NCI-H128 (cell line): ENCODE results near the gene ENDOD1.
"Not testable (repeated sequence)": the region's sequence is repeated elsewhere in the genome, so short reads cannot be mapped to it uniquely, and the experiment has no call there.

Experiments
- DNase-seq: peaks from one replicate; lab custom pipeline; 2025; ENCODE audit not compliant: unreplicated experiment; lab: John Stamatoyannopoulos, UW

Gene ENDOD1

GRCh38 chr11:95100856-95101507 lies 11.3 kb downstream of the ENDOD1 start:
- no peak for DNase-seq

DNA sequence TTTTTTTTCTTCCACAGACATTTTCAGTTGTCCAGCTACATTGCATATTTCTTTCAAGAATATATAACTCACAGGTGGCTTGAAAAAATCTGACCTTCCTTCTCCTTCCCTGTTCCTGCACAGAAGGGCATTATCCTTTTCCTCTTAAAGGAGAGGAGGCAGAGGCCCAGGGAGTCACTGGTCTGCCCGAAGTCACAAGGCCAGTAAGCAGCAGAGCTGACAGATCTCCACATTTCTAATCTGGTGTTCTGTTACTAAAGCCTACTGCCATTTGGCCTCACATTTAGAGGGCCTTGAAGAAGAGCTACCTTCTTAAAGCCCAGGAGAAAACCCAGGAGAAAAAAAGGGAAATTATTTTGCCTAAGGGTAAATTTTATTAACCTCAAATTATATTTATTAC lies 12.3 kb downstream of the ENDOD1 start:
- DNase-seq = no peak

- DNase-seq = no peak
Measured at GRCh38 chr11:95102733-95103132, 13.1 kb downstream of the ENDOD1 start.

DNA sequence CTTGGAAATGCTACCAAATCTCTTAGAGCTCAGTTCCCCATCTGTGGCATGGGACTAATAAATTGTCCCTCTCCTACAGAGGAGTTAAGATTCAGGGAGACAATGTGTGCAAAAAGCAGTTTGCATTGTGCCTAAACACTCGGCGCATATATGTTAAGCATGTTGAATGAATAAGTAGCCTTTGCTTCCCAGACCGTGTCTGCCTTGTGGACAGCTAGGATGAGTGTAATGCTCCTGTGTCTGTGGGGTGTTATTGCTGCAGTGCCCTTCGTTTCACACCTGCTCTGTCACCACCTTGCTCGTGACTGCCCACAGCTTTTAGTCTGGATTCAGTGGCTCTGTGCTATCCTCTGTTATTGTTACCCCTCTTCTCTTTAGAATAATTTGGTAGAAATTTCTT lies 14.1 kb downstream of the ENDOD1 start:
- no peak for DNase-seq

GRCh38 chr11:95104121-95104830 lies 14.6 kb downstream of the ENDOD1 start:
- DNase-seq = no peak

DNA sequence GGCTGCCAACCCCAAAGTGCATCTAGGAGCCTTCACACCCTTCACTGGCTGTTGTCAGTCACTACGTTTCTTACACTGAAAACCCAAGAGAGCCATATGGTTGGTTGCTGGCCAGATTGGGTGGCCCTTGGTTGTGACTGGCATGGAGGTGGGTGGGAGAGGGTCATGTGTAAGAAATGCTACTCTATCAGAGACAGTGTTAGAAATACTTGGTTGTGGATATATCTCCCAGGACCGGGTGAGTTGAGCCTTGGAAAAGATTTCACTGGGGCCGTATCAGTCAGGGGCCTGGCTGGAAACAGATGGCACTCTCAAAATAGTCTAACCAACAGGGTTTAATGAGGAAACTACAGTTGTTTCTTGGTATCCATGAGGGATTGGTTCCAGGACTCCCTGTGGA lies 15.2 kb downstream of the ENDOD1 start:
- no peak for DNase-seq

DNA sequence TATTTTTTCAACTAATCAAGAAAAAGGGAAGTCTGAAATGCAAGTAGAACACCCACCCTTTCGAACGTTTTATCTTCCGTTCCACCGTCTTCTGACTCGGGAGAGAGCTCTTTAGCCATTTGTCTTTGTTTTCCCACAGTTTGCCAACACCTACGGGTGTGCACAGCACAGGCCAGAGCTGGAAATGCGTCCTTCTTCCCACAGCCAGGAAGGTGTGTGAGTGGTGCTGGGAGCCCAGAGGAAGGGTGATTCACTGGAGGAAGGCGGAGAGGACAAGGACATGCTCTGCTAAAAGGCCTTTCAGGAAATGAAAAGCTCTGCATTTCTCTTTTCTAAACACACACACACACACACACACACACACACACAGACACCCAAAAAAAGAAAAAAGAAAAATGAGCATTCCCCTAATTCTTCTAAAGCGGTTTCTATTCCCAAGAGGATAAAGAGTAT lies 18.5 kb downstream of the ENDOD1 start:
- no peak for DNase-seq

- no peak for DNase-seq
Measured at GRCh38 chr11:95108671-95109551, 19.3 kb downstream of the ENDOD1 start.

- DNase-seq = not testable (repeated sequence)
Measured at GRCh38 chr11:95111471-95111870, 21.8 kb downstream of the ENDOD1 start.

DNA sequence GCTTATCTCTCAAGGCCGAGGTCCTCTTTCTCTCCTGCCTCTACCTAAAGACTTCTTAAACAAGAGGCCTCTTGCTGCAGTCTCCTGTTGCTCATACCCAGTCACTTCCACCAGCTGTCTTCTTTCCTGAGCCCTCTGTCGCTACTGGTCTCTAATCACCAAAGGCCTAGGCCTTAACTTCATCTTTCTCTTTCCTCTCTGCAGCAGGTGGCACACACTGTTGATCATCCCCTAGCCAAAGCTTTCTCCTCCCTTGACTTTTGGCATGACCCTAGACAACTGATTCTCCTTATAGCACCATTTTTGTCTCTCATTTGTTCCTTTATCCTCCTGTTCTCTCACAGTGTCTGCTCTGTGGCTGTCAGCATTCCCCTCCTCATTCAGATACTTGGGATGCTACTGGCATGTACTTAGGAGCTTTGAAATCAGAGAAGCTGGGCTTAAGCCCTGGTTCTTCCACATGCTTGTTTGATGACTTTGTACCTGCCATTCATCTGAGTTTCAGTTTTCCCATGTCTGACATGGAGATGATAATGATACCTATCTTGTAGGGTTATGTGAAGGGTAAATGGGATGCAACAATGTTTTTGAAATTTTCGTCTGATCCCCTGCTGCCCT lies 22.4 kb downstream of the ENDOD1 start:
- no peak for DNase-seq

DNA sequence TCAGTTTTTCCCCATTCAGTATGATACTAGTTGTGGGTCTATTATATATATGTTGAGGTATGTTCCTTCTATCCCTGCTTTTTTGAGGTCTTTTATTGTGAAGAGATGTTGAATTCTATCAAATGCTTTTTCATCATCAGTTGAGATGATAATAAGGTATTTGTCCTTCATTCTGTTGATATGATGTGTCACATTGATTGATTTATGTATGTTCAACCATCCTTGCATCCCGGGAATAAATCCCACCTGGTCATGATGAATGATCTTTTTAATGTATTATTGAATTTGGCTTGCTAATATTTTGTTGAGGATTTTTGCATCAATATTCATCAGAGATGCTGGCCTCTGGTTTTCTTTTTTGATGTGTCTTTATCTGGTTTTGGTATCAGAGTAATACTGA lies 26.0 kb downstream of the ENDOD1 start:
- DNase-seq = no peak

DNA sequence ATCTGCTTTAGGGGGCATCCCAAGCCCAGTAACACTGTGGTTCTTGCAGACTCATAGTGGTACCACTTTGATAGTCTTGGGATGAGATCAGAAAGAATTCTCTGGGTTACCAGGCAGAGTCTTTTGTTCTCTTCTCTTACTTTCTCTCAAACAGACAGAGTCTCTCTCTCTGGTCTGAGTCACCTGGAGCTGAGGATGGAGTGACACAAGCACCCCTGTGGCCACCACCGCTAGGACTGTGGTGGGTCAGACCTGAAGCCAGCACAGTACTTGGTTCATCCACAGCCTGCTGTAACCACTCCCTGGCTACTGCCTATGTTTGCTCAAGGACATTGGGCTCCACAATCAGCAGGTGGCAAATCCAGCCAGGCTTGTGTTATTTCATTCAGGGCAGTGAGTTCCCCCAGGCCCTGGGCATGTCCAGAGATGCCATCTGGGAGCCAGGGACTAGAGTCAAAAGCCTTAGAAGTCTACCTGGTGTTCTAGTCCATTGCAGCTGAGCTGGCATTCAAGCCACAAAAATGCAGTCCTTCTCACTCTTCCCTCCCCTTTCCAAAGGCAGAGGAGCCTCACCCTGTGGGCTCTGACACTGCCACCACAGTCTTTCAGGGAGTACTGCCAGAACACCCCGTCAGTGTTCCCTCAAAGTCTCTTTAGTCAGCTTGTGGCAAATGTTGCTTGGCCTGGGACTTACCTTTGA lies 29.9 kb downstream of the ENDOD1 start:
- DNase-seq = no peak

GRCh38 chr11:95121698-95122097 lies 32.1 kb downstream of the ENDOD1 start:
- DNase-seq = no peak

DNA sequence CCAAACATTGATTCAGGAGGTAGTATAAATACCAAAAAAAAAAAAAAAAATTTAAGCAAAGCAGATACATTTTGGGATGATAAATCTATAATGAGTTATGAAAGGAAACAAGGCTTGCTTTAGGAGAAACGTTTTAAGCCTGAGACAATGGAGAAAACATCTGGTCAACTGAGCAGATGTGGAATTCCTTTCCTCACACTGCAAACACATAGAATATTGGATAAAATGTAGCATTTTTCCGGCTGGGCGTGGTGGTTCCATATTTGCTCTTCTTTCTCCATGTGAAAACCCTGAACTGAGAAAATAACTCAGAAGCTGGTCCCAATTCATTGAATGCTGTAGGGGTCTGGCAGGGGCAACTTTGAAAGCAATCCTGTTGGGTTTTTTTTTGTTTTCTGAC lies 33.9 kb downstream of the ENDOD1 start:
- no peak for DNase-seq

DNA sequence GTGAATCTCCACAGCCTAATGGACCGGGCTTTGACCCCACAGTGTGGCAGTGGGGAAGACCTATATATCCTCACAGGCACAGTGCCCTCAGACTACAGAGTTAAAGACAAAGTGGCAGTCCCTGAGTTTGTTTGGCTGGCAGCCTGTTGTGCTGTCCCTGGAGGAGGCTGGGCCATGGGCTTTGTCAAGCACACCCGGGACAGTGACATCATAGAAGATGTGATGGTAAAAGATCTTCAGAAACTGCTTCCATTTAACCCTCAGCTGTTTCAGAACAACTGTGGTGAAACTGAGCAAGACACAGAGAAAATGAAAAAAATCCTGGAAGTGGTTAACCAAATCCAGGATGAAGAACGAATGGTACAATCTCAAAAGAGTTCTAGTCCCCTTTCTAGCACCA lies 39.0 kb downstream of the ENDOD1 start:
- DNase-seq = no peak

- no peak for DNase-seq
Measured at GRCh38 chr11:95132956-95133355, 43.3 kb downstream of the ENDOD1 start.

DNA sequence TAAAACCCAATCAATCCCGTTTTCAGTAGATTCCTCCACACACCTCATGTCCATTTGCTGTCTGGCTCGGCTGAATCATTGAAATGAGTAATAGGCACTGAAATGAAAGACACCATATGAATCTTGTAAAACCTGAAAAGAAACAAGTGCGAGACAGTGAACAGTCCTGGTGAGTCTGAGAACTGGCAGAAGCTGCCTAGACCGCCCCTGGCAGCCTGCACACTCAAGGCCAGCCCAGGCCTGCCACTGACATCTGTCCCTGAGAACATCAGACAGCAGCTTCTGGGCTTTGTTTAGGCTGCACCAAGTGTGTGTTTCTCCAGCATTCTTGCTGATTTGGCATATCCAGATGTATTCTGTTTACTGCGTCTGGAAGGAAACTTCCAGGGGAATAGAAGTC lies 44.8 kb downstream of the ENDOD1 start:
- DNase-seq = no peak

DNA sequence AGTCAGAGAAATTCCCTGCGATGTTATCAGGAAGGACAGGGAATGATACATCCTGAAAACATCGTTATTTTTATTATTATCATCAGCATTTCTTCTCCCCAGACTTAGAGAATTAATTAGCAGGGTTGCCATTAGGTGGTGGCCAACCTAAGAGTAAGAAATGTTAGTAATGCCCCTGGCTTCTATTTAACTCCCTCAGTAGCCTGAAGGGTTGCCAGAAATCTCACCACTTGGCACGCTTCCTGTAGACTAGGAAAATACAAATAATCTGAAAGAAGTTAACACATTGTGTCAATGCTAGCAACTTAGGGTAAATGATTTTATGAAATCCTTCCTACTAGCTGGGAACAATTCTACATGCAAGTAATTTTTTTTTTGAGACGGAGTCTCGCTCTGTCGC lies 45.5 kb downstream of the ENDOD1 start:
- no peak for DNase-seq

- no peak for DNase-seq
Measured at GRCh38 chr11:95135880-95136279, 46.2 kb downstream of the ENDOD1 start.

- not testable (repeated sequence) for DNase-seq
Measured at GRCh38 chr11:95136747-95137146, 47.1 kb downstream of the ENDOD1 start.

DNA sequence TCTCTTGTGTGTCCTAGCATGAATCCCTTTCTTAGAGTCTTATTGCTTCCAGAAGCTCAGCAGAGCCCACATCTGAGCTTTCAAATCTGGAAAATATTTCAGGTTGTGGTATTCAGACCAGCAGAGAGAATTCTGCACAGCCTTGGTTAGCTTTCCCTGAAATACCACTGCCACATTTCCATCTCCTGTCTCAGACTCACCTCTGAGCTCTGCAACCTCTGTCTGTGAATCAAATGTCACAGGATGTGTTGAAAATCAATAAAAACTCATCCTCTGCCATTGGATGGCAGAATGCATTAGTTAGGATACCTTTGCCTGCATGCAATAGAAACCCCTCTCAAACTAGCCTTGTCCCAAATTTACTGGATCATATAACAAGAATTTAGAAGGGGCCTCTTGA lies 47.7 kb downstream of the ENDOD1 start:
- no peak for DNase-seq
